ENCODE measurements around the gene TRIM31.

Gene TRIM31

GRCh38 chr6:30097902-30098768 lies 14.8 kb downstream of the TRIM31 start:
- TF ChIP-seq ZFX (IDR thresholded peaks at IDR 0.05) (no peak), CTCF (conservative IDR thresholded peaks at IDR 0.05) (no peak)
- no peak overlapping the region for H3K27ac ChIP-seq

- no peak for TF ChIP-seq ZFX (IDR thresholded peaks at IDR 0.05)
- TF ChIP-seq CTCF (conservative IDR thresholded peaks at IDR 0.05), result no peak
- H3K27ac ChIP-seq, result no peak overlapping the region
These were observed 16.1 kb downstream of the TRIM31 start for GRCh38 chr6:30096829-30097228.

- no peak for TF ChIP-seq ZFX (IDR thresholded peaks at IDR 0.05)
- no peak for TF ChIP-seq CTCF (conservative IDR thresholded peaks at IDR 0.05)
- no peak overlapping the region for H3K27ac ChIP-seq
These were observed 18.8 kb downstream of the TRIM31 start for GRCh38 chr6:30093951-30094661.

GRCh38 chr6:30092852-30093543 lies 19.9 kb downstream of the TRIM31 start:
- TF ChIP-seq ZFX (IDR thresholded peaks at IDR 0.05) (no peak), CTCF (conservative IDR thresholded peaks at IDR 0.05) (no peak)
- no peak overlapping the region for H3K27ac ChIP-seq

GRCh38 chr6:30091577-30092381 lies 21.1 kb downstream of the TRIM31 start:
- no peak for TF ChIP-seq CTCF (conservative IDR thresholded peaks at IDR 0.05)
- TF ChIP-seq ZFX (IDR thresholded peaks at IDR 0.05), result no peak
- H3K27ac ChIP-seq, result no peak overlapping the region

- no peak overlapping the region for H3K27ac ChIP-seq
- TF ChIP-seq CTCF (conservative IDR thresholded peaks at IDR 0.05) (no peak), ZFX (IDR thresholded peaks at IDR 0.05) (no peak)
These were observed 25.0 kb downstream of the TRIM31 start for GRCh38 chr6:30087876-30088275.

Measured in C4-2B (cell line).